H1 (cell line): ENCODE measurements around the gene AFAP1L2.

Experiments
- BRCA1 ChIP-seq: IDR thresholded peaks from 2 replicates; pipeline ENCODE4 v1.6.1; 2012; ENCODE audit warnings: low read depth, low read length, improper control_type of control experiment
- CEBPB ChIP-seq: IDR thresholded peaks from 2 replicates; pipeline ENCODE4 v1.6.1; 2012; ENCODE audit warnings: low read depth, low read length
- CHD2 ChIP-seq: IDR thresholded peaks from 2 replicates; pipeline ENCODE4 v1.6.1; 2012; ENCODE audit warnings: low read length, improper control_type of control experiment
- CREB1 ChIP-seq: IDR thresholded peaks from 2 replicates; pipeline ENCODE4 v1.6.1; 2012; ENCODE audit warnings: inconsistent platforms
- JUN ChIP-seq: IDR thresholded peaks from 2 replicates; pipeline ENCODE4 v1.6.1; 2011; ENCODE audit warnings: low read depth, mild to moderate bottlenecking, improper control_type of control experiment, low read length
- NRF1 ChIP-seq: IDR thresholded peaks from 2 replicates; pipeline ENCODE4 v1.6.1; 2011; ENCODE audit warnings: mild to moderate bottlenecking, low read depth, low read length, improper control_type of control experiment
- SIRT6 ChIP-seq: IDR thresholded peaks from one replicate; pipeline ENCODE4 v1.7.1; 2012; ENCODE audit warnings: low read length, inconsistent platforms
- TAF1 ChIP-seq: IDR thresholded peaks from 2 replicates; pipeline ENCODE4 v1.6.1; 2011; ENCODE audit warnings: mild to moderate bottlenecking, low read depth, low read length
- TF ChIP-seq, protein P1 (sequence below), 3 experiments: IDR thresholded peaks; 1 replicate in 2 of 3; 2 replicates in 1 of 3; pipeline versions ENCODE4 v1.5.1 to v1.6.1; 2011; ENCODE audit warnings: low read length in 3 of 3, mild to moderate bottlenecking in 3 of 3, inconsistent platforms in 2 of 3, low read depth in 1 of 3, moderate library complexity in 1 of 3; ENCODE audit not compliant: insufficient read depth in 1 of 3; ENCODE audit errors: control extremely low read depth in 1 of 3
- TF ChIP-seq, protein P2 (sequence below): IDR thresholded peaks from 2 replicates; pipeline ENCODE4 v1.6.1; 2012; ENCODE audit warnings: low read length, inconsistent platforms
- TF ChIP-seq, protein P3 (sequence below): IDR thresholded peaks from 2 replicates; pipeline ENCODE4 v1.6.1; 2012; ENCODE audit warnings: inconsistent platforms
- TF ChIP-seq, protein P4 (sequence below): IDR thresholded peaks from 2 replicates; pipeline ENCODE4 v1.6.1; 2011; ENCODE audit warnings: low read length, improper control_type of control experiment

DNA sequence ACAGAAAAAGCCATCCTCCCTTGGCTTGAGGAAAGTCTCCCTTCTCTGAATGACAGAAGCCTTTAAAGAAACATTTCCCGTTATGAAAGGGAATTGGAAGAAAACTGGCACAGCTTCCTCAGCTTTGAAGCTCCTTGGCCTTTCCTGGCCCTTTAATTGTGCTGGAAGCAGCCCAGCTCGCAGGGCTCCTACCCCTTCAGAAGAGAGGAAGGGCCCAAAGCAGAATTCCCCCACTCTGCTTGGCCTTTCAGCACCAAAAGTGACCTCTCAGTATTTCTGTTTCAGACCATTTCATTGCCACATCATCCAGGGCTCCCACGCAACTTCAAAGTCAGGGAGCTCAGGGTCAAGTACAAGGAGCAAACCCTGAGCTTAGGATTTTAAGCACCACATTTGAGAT is 4.2 kb downstream of the AFAP1L2 start:
- TF ChIP-seq, protein P1, sequence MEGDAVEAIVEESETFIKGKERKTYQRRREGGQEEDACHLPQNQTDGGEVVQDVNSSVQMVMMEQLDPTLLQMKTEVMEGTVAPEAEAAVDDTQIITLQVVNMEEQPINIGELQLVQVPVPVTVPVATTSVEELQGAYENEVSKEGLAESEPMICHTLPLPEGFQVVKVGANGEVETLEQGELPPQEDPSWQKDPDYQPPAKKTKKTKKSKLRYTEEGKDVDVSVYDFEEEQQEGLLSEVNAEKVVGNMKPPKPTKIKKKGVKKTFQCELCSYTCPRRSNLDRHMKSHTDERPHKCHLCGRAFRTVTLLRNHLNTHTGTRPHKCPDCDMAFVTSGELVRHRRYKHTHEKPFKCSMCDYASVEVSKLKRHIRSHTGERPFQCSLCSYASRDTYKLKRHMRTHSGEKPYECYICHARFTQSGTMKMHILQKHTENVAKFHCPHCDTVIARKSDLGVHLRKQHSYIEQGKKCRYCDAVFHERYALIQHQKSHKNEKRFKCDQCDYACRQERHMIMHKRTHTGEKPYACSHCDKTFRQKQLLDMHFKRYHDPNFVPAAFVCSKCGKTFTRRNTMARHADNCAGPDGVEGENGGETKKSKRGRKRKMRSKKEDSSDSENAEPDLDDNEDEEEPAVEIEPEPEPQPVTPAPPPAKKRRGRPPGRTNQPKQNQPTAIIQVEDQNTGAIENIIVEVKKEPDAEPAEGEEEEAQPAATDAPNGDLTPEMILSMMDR (IDR thresholded peaks at IDR 0.05; ENCODE audit: control extremely low read depth in 1 of 3, insufficient read depth in 1 of 3, low read depth in 1 of 3, low read length in 3 of 3), result no peak
- TF ChIP-seq CHD2, result no peak
- TF ChIP-seq, protein P2, sequence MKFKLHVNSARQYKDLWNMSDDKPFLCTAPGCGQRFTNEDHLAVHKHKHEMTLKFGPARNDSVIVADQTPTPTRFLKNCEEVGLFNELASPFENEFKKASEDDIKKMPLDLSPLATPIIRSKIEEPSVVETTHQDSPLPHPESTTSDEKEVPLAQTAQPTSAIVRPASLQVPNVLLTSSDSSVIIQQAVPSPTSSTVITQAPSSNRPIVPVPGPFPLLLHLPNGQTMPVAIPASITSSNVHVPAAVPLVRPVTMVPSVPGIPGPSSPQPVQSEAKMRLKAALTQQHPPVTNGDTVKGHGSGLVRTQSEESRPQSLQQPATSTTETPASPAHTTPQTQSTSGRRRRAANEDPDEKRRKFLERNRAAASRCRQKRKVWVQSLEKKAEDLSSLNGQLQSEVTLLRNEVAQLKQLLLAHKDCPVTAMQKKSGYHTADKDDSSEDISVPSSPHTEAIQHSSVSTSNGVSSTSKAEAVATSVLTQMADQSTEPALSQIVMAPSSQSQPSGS, result no peak
- TF ChIP-seq, protein P3, sequence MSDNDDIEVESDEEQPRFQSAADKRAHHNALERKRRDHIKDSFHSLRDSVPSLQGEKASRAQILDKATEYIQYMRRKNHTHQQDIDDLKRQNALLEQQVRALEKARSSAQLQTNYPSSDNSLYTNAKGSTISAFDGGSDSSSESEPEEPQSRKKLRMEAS, result no peak
- TF ChIP-seq, protein P4, sequence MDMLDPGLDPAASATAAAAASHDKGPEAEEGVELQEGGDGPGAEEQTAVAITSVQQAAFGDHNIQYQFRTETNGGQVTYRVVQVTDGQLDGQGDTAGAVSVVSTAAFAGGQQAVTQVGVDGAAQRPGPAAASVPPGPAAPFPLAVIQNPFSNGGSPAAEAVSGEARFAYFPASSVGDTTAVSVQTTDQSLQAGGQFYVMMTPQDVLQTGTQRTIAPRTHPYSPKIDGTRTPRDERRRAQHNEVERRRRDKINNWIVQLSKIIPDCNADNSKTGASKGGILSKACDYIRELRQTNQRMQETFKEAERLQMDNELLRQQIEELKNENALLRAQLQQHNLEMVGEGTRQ, result no peak
- no peak for TF ChIP-seq TAF1
- no peak for TF ChIP-seq CEBPB
- TF ChIP-seq JUN, result no peak
- TF ChIP-seq BRCA1, result no peak
- TF ChIP-seq NRF1, result no peak
- TF ChIP-seq CREB1, result no peak
- no peak for TF ChIP-seq SIRT6
